WTC11 (cell line): Measurements from ENCODE around the gene P3H4. TPM values are rescaled to one million over a fixed set of nuclear protein-coding genes. Genes with fewer than 3 reads are reported as not detected.

ENCODE experiments used
- ATAC-seq: fragments of 200-7000 bp; cut with Tn5 transposase; 2 replicates; pipeline ENCODE4 v1.10.0; 2021; ENCODE audit warnings: mild to moderate bottlenecking, moderate library complexity
- CTCF ChIA-PET: fragments of 300-600 bp; sonication (Branson Sonifier 250); formaldehyde crosslinking; loops from one replicate; lab custom pipeline; 2021; ENCODE audit warnings: antibody characterized with exemption; lab: Charles Lee
- POLR2A ChIA-PET: fragments of 350-600 bp; sonication (Branson Sonifier 250); formaldehyde crosslinking; loops from one replicate; lab custom pipeline; 2021; ENCODE audit warnings: antibody characterized with exemption; lab: Charles Lee
- DNase-seq: peaks from one replicate; pipeline ENCODE4 v3.0.0; 2021; ENCODE audit warnings: low spot score
- H3K27ac Mint-ChIP-seq: 2 replicates; pipeline ENCODE4 v1.8.0; 2021; ENCODE audit warnings: mixed read lengths
- H3K27me3 Mint-ChIP-seq: 2 replicates; pipeline ENCODE4 v1.8.0; 2021; ENCODE audit warnings: low read depth, mild to moderate bottlenecking, moderate library complexity, mixed read lengths
- H3K36me3 Mint-ChIP-seq: 2 replicates; pipeline ENCODE4 v1.8.0; 2021; ENCODE audit warnings: mixed read lengths
- H3K4me1 Mint-ChIP-seq: 2 replicates; pipeline ENCODE4 v1.8.0; 2022; ENCODE audit warnings: mixed read lengths
- H3K4me3 Mint-ChIP-seq: 2 replicates; pipeline ENCODE4 v1.8.0; 2021; ENCODE audit warnings: mild to moderate bottlenecking, moderate library complexity, mixed read lengths
- H3K9me3 Mint-ChIP-seq: 2 replicates; pipeline ENCODE4 v1.8.0; 2021; ENCODE audit warnings: mixed read lengths
- GABPB1 ChIP-seq: sonication (generic); formaldehyde crosslinking; IDR thresholded peaks from 2 replicates; pipeline ENCODE4 v1.8.1; 2023; ENCODE audit warnings: mild to moderate bottlenecking, missing genetic modification reagents
- KAT7 ChIP-seq: sonication (generic); formaldehyde crosslinking; IDR thresholded peaks from 2 replicates; pipeline ENCODE4 v1.8.1; 2023; ENCODE audit warnings: missing genetic modification reagents, mild to moderate bottlenecking, borderline replicate concordance
- RELA ChIP-seq: sonication (generic); formaldehyde crosslinking; IDR thresholded peaks from 2 replicates; pipeline ENCODE4 v1.8.1; 2022; ENCODE audit warnings: missing genetic modification reagents, mild to moderate bottlenecking, borderline replicate concordance
- SMAD3 ChIP-seq: sonication (generic); formaldehyde crosslinking; IDR thresholded peaks from 2 replicates; pipeline ENCODE4 v1.8.0; 2022; ENCODE audit warnings: missing genetic modification reagents, mild to moderate bottlenecking, borderline replicate concordance
- TEAD1 ChIP-seq: sonication (generic); formaldehyde crosslinking; IDR thresholded peaks from 2 replicates; pipeline ENCODE4 v1.8.0; 2022; ENCODE audit warnings: mild to moderate bottlenecking, missing genetic modification reagents
- ZNF423 ChIP-seq: fragments of 250-450 bp; sonication (Bioruptor Pico); IDR thresholded peaks from 2 replicates; pipeline ENCODE4 v2.1.2; 2022; ENCODE audit warnings: mild to moderate bottlenecking, moderate library complexity
- total RNA-seq: library from RNA; stranded (reverse); gene quantifications from 3 replicates; pipeline ENCODE4 v1.2.3, GENCODE V29; 2021
- TF ChIP-seq, protein P1 (sequence below): sonication (generic); formaldehyde crosslinking; IDR thresholded peaks from 2 replicates; pipeline ENCODE4 v1.8.1; 2022; ENCODE audit warnings: mild to moderate bottlenecking, missing genetic modification reagents, moderate library complexity, borderline replicate concordance
- TF ChIP-seq, protein P2 (sequence below): sonication (generic); formaldehyde crosslinking; IDR thresholded peaks from 2 replicates; pipeline ENCODE4 v1.8.1; 2022; ENCODE audit warnings: low read depth, mild to moderate bottlenecking, moderate library complexity, missing genetic modification reagents, borderline replicate concordance
- TF ChIP-seq, protein P3 (sequence below): sonication (generic); formaldehyde crosslinking; IDR thresholded peaks from 2 replicates; pipeline ENCODE4 v1.8.1; 2023; ENCODE audit warnings: mild to moderate bottlenecking, moderate library complexity, missing genetic modification reagents
- TF ChIP-seq, protein P4 (sequence below): sonication (generic); formaldehyde crosslinking; IDR thresholded peaks from 2 replicates; pipeline ENCODE4 v1.8.0; 2023; ENCODE audit warnings: missing genetic modification reagents, mild to moderate bottlenecking, borderline replicate concordance
- TF ChIP-seq, protein P5 (sequence below): fragments of 250-450 bp; sonication (Bioruptor Pico); IDR thresholded peaks from 2 replicates; pipeline ENCODE4 v1.9.0; 2021; ENCODE audit warnings: mild to moderate bottlenecking
- TF ChIP-seq, protein P6 (sequence below): fragments of 200-600 bp; IDR thresholded peaks from 2 replicates; pipeline ENCODE4 v1.8.0; 2022; ENCODE audit warnings: antibody characterized with exemption

The P3H4 gene
- total RNA-seq, 1 experiment from 2014 or later = 32.1 TPM

DNA sequence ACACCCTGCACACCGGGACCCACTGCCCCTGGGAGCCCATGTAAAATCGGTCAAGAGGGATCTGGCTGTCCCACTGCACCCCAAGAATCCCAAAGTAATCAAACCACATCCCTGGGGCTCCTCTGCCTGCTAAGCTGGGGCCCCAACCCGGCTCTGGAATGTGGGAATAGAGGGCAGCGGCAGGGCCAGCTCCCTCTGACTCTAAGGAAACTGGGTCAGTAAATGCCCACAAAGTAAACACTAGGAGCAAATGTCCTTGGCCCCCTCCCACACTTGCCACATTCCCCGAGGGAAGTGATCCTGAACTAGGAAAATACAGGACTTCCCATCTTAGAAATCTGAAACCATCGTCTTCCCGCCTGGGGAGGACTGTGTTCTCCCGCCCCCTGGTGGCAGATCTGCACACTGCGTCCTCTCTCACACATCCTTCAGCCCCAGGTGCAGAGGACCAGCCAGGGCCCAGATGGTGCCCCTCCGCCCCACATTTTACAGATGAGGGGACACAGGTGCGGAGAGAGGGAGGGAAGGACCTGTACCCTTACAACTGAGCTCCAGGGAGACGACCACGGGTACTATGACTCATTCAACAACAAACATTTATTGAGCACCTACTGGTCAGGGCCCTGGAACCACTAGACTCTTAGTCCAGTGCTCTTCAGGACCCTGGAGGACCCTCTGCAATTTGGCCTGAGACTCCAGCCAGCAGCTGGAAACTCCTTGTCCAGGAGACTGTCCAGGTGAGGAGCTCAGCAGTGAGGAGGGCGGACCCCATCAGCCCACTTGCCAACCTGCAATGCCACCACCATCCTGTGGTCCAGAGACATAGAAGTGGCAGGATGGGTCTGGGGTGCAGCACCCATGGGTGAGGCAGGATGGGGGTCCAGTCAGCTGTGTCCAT lies 10.1 kb downstream of the P3H4 start:
- peaks cover 18% of the 10 kb centered on the region for H3K36me3 Mint-ChIP-seq
- peak overlapping the region; percentile 97 for H3K27ac Mint-ChIP-seq
- peak overlapping the region; percentile 66 for H3K4me3 Mint-ChIP-seq
- TF ChIP-seq GABPB1 (CRISPR knock-in tag) (peak; percentile 31; the same call in 1 of the 2 replicates), ZNF423 (CRISPR knock-in tag) (peak; percentile 59), SMAD3 (CRISPR knock-in tag) (peak; percentile 8; the same call in 1 of the 2 replicates), RELA (CRISPR knock-in tag) (0 out of 2 replicates have a peak, but pooled peaks have one; percentile 60), KAT7 (peak; percentile 46; the same call in 1 of the 2 replicates), TEAD1 (0 out of 2 replicates have a peak, but pooled peaks have one; percentile 54)
- TF ChIP-seq, protein P1, sequence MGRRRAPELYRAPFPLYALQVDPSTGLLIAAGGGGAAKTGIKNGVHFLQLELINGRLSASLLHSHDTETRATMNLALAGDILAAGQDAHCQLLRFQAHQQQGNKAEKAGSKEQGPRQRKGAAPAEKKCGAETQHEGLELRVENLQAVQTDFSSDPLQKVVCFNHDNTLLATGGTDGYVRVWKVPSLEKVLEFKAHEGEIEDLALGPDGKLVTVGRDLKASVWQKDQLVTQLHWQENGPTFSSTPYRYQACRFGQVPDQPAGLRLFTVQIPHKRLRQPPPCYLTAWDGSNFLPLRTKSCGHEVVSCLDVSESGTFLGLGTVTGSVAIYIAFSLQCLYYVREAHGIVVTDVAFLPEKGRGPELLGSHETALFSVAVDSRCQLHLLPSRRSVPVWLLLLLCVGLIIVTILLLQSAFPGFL (CRISPR knock-in tag) = peak; percentile 25; the same call in 1 of the 2 replicates
- TF ChIP-seq, protein P2, sequence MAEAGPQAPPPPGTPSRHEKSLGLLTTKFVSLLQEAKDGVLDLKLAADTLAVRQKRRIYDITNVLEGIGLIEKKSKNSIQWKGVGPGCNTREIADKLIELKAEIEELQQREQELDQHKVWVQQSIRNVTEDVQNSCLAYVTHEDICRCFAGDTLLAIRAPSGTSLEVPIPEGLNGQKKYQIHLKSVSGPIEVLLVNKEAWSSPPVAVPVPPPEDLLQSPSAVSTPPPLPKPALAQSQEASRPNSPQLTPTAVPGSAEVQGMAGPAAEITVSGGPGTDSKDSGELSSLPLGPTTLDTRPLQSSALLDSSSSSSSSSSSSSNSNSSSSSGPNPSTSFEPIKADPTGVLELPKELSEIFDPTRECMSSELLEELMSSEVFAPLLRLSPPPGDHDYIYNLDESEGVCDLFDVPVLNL (CRISPR knock-in tag) = no peak
- TF ChIP-seq, protein P3, sequence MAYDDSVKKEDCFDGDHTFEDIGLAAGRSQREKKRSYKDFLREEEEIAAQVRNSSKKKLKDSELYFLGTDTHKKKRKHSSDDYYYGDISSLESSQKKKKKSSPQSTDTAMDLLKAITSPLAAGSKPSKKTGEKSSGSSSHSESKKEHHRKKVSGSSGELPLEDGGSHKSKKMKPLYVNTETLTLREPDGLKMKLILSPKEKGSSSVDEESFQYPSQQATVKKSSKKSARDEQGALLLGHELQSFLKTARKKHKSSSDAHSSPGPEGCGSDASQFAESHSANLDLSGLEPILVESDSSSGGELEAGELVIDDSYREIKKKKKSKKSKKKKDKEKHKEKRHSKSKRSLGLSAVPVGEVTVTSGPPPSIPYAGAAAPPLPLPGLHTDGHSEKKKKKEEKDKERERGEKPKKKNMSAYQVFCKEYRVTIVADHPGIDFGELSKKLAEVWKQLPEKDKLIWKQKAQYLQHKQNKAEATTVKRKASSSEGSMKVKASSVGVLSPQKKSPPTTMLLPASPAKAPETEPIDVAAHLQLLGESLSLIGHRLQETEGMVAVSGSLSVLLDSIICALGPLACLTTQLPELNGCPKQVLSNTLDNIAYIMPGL (CRISPR knock-in tag) = no peak
- TF ChIP-seq, protein P4, sequence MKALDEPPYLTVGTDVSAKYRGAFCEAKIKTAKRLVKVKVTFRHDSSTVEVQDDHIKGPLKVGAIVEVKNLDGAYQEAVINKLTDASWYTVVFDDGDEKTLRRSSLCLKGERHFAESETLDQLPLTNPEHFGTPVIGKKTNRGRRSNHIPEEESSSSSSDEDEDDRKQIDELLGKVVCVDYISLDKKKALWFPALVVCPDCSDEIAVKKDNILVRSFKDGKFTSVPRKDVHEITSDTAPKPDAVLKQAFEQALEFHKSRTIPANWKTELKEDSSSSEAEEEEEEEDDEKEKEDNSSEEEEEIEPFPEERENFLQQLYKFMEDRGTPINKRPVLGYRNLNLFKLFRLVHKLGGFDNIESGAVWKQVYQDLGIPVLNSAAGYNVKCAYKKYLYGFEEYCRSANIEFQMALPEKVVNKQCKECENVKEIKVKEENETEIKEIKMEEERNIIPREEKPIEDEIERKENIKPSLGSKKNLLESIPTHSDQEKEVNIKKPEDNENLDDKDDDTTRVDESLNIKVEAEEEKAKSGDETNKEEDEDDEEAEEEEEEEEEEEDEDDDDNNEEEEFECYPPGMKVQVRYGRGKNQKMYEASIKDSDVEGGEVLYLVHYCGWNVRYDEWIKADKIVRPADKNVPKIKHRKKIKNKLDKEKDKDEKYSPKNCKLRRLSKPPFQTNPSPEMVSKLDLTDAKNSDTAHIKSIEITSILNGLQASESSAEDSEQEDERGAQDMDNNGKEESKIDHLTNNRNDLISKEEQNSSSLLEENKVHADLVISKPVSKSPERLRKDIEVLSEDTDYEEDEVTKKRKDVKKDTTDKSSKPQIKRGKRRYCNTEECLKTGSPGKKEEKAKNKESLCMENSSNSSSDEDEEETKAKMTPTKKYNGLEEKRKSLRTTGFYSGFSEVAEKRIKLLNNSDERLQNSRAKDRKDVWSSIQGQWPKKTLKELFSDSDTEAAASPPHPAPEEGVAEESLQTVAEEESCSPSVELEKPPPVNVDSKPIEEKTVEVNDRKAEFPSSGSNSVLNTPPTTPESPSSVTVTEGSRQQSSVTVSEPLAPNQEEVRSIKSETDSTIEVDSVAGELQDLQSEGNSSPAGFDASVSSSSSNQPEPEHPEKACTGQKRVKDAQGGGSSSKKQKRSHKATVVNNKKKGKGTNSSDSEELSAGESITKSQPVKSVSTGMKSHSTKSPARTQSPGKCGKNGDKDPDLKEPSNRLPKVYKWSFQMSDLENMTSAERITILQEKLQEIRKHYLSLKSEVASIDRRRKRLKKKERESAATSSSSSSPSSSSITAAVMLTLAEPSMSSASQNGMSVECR (CRISPR knock-in tag) = no peak
- TF ChIP-seq, protein P5, sequence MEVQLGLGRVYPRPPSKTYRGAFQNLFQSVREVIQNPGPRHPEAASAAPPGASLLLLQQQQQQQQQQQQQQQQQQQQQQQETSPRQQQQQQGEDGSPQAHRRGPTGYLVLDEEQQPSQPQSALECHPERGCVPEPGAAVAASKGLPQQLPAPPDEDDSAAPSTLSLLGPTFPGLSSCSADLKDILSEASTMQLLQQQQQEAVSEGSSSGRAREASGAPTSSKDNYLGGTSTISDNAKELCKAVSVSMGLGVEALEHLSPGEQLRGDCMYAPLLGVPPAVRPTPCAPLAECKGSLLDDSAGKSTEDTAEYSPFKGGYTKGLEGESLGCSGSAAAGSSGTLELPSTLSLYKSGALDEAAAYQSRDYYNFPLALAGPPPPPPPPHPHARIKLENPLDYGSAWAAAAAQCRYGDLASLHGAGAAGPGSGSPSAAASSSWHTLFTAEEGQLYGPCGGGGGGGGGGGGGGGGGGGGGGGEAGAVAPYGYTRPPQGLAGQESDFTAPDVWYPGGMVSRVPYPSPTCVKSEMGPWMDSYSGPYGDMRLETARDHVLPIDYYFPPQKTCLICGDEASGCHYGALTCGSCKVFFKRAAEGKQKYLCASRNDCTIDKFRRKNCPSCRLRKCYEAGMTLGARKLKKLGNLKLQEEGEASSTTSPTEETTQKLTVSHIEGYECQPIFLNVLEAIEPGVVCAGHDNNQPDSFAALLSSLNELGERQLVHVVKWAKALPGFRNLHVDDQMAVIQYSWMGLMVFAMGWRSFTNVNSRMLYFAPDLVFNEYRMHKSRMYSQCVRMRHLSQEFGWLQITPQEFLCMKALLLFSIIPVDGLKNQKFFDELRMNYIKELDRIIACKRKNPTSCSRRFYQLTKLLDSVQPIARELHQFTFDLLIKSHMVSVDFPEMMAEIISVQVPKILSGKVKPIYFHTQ = peak; percentile 22; the same call in 1 of the 2 replicates
- TF ChIP-seq, protein P6, sequence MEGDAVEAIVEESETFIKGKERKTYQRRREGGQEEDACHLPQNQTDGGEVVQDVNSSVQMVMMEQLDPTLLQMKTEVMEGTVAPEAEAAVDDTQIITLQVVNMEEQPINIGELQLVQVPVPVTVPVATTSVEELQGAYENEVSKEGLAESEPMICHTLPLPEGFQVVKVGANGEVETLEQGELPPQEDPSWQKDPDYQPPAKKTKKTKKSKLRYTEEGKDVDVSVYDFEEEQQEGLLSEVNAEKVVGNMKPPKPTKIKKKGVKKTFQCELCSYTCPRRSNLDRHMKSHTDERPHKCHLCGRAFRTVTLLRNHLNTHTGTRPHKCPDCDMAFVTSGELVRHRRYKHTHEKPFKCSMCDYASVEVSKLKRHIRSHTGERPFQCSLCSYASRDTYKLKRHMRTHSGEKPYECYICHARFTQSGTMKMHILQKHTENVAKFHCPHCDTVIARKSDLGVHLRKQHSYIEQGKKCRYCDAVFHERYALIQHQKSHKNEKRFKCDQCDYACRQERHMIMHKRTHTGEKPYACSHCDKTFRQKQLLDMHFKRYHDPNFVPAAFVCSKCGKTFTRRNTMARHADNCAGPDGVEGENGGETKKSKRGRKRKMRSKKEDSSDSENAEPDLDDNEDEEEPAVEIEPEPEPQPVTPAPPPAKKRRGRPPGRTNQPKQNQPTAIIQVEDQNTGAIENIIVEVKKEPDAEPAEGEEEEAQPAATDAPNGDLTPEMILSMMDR = peak; percentile 97
- TF ChIP-seq, all 79 proteins: peak for 9
- DNase-seq = peak; percentile 94
- CTCF ChIA-PET = interaction anchor here (0.7 to 10.1 kb wide), 26 partner anchors 8 to 645 kb away, joined by 3 to 252 read pairs (median 4); partner anchors contain the start of genes FKBP10, HAP1, JUP and ODAD4
- ATAC-seq = peak; percentile 54
- Mint-ChIP-seq H3K4me1 (peaks cover 26% of the 10 kb centered on the region), H3K27me3 (no peaks in the 10 kb centered on the region), H3K9me3 (no peaks in the 10 kb centered on the region)
- POLR2A ChIA-PET = interaction anchor here (1.1 to 9.9 kb wide), 2 partner anchors 16 to 24 kb away, joined by 3 to 142 read pairs; partner anchors contain the start of gene JUP
